Type B pancreatic cell (in vitro differentiated cells): ENCODE results near the gene ATP10B. TPM values are rescaled to one million over a fixed set of nuclear protein-coding genes. Genes with fewer than 3 reads are reported as not detected.

Experiments used
- DNase-seq: peaks from one replicate; pipeline ENCODE4 v3.0.0; 2021; ENCODE audit warnings: mixed read lengths; ENCODE audit not compliant: unreplicated experiment; ENCODE audit errors: extremely low spot score
- H3K27ac Mint-ChIP-seq: 2 replicates; pipeline ENCODE4 v1.8.0; 2021; ENCODE audit warnings: mild to moderate bottlenecking, mixed read lengths
- H3K27me3 Mint-ChIP-seq: 2 replicates; pipeline ENCODE4 v1.8.0; 2021; ENCODE audit warnings: mixed read lengths
- H3K36me3 Mint-ChIP-seq: 2 replicates; pipeline ENCODE4 v1.8.0; 2021; ENCODE audit warnings: mixed read lengths
- H3K4me1 Mint-ChIP-seq: one replicate; pipeline ENCODE4 v1.8.0; 2021; ENCODE audit warnings: mixed read lengths; ENCODE audit not compliant: unreplicated experiment
- H3K4me3 Mint-ChIP-seq: 2 replicates; pipeline ENCODE4 v1.8.0; 2021; ENCODE audit warnings: mild to moderate bottlenecking, mixed read lengths
- H3K9me3 Mint-ChIP-seq: 2 replicates; pipeline ENCODE4 v1.8.0; 2021; ENCODE audit warnings: mixed read lengths
- CTCF ChIP-seq: fragments of 200-600 bp; sonication (generic); conservative IDR thresholded peaks from 2 replicates; pipeline ENCODE4 v1.5.0; 2021; ENCODE audit warnings: antibody characterized with exemption, mild to moderate bottlenecking
- total RNA-seq: library from RNA; stranded (reverse); gene quantifications from 2 replicates; pipeline ENCODE4 v1.2.1, GENCODE V29; 2021; ENCODE audit warnings: low replicate concordance

The ATP10B gene
- total RNA-seq, 1 donor from 2014 or later, result 4.0 TPM

GRCh38 chr5:160565376-160565775, 286.6 kb downstream of the ATP10B start:
- H3K36me3 Mint-ChIP-seq, result no peaks in the 10 kb centered on the region
- no peak for TF ChIP-seq CTCF
- DNase-seq, result no peak
- H3K27ac Mint-ChIP-seq, result no peak overlapping the region
- H3K4me3 Mint-ChIP-seq, result no peak overlapping the region
- no peaks in the 10 kb centered on the region for H3K9me3 Mint-ChIP-seq
- H3K27me3 Mint-ChIP-seq, result no peaks in the 10 kb centered on the region
- H3K4me1 Mint-ChIP-seq, result no peaks in the 10 kb centered on the region

GRCh38 chr5:160556846-160557245, 295.2 kb downstream of the ATP10B start:
- peaks cover under 1% of the 10 kb centered on the region for H3K27me3 Mint-ChIP-seq
- no peaks in the 10 kb centered on the region for H3K9me3 Mint-ChIP-seq
- no peak overlapping the region for H3K27ac Mint-ChIP-seq
- H3K4me1 Mint-ChIP-seq, result peaks cover 13% of the 10 kb centered on the region
- no peak for DNase-seq
- no peak overlapping the region for H3K4me3 Mint-ChIP-seq
- no peaks in the 10 kb centered on the region for H3K36me3 Mint-ChIP-seq
- TF ChIP-seq CTCF, result no peak

GRCh38 chr5:160555971-160556631, 295.9 kb downstream of the ATP10B start:
- Mint-ChIP-seq H3K9me3 (no peaks in the 10 kb centered on the region), H3K27me3 (peaks cover 3% of the 10 kb centered on the region), H3K36me3 (no peaks in the 10 kb centered on the region), H3K4me3 (no peak overlapping the region), H3K4me1 (peaks cover 13% of the 10 kb centered on the region), H3K27ac (no peak overlapping the region)
- no peak for TF ChIP-seq CTCF
- no peak for DNase-seq

GRCh38 chr5:160555581-160555970, 296.4 kb downstream of the ATP10B start:
- TF ChIP-seq CTCF, result no peak
- H3K9me3 Mint-ChIP-seq, result no peaks in the 10 kb centered on the region
- H3K4me1 Mint-ChIP-seq, result peaks cover 13% of the 10 kb centered on the region
- no peaks in the 10 kb centered on the region for H3K36me3 Mint-ChIP-seq
- H3K27me3 Mint-ChIP-seq, result peaks cover 3% of the 10 kb centered on the region
- H3K4me3 Mint-ChIP-seq, result no peak overlapping the region
- DNase-seq, result no peak
- H3K27ac Mint-ChIP-seq, result no peak overlapping the region

GRCh38 chr5:160550075-160550474, 301.9 kb downstream of the ATP10B start:
- Mint-ChIP-seq H3K36me3 (no peaks in the 10 kb centered on the region), H3K27me3 (peaks cover 8% of the 10 kb centered on the region), H3K4me1 (peaks cover 9% of the 10 kb centered on the region), H3K4me3 (no peak overlapping the region), H3K27ac (no peak overlapping the region), H3K9me3 (no peaks in the 10 kb centered on the region)
- no peak for DNase-seq
- no peak for TF ChIP-seq CTCF
